ENCODE data around the gene SLC34A3.

SLC34A3 gene

GRCh38 chr9:137218754-137219271, 11.9 kb upstream of the SLC34A3 start:
- DNase-seq: no peak

- DNase-seq: no peak
These were observed 10.9 kb upstream of the SLC34A3 start for GRCh38 chr9:137219757-137220316.

GRCh38 chr9:137220317-137221094, 10.2 kb upstream of the SLC34A3 start:
- DNase-seq: no peak

GRCh38 chr9:137221095-137221505, 9.6 kb upstream of the SLC34A3 start:
- DNase-seq: no peak

- no peak for DNase-seq
These were observed 9.1 kb upstream of the SLC34A3 start for GRCh38 chr9:137221506-137222111.

- DNase-seq: no peak
These were observed 8.3 kb upstream of the SLC34A3 start, which contains the start of gene RNF208 for GRCh38 chr9:137222190-137223077. Gene RNF208 (minus strand): TSS chr9:137222240. CDS start chr9:137221212, 1,028 bp downstream.

GRCh38 chr9:137223078-137223970, 7.4 kb upstream of the SLC34A3 start:
- DNase-seq: peak; percentile 94

- DNase-seq: no peak
These were observed 5.6 kb upstream of the SLC34A3 start, which contains the start of gene CYSRT1 for GRCh38 chr9:137224830-137225694. Gene CYSRT1 (plus strand): TSS chr9:137225174. CDS start chr9:137225622, 448 bp downstream.

- DNase-seq: no peak
These were observed 4.9 kb upstream of the SLC34A3 start for GRCh38 chr9:137225699-137226331.

- DNase-seq: no peak
These were observed 4.2 kb upstream of the SLC34A3 start for GRCh38 chr9:137226338-137227053.

GRCh38 chr9:137227054-137227852, 3.4 kb upstream of the SLC34A3 start, which contains the start of gene RNF224:
Gene RNF224 (plus strand): TSS chr9:137227502. CDS start chr9:137228336, 834 bp downstream.
- DNase-seq: no peak

- DNase-seq: no peak
These were observed 2.7 kb upstream of the SLC34A3 start for GRCh38 chr9:137227853-137228505.

- no peak for DNase-seq
These were observed 2.2 kb upstream of the SLC34A3 start for GRCh38 chr9:137228506-137228967.

GRCh38 chr9:137228968-137229896, 1.5 kb upstream of the SLC34A3 start:
- no peak for DNase-seq

- DNase-seq: no peak
These were observed 597 bp upstream of the SLC34A3 start for GRCh38 chr9:137229903-137230704.
